GM13977 (cell line): Measurements from ENCODE around the gene BCL2L12.

Experiments
- DNase-seq: peaks from one replicate; pipeline ENCODE4 v3.0.0; 2012; ENCODE audit warnings: low spot score
- in situ Hi-C: fragments of 300-500 bp; cut with MboI; formaldehyde crosslinking; loops from one replicate; pipeline ENCODE4 v1.12.0; 2022; ENCODE audit warnings: low sequenced_read_pairs, low pct_unique_long_range_greater_than_20kb, mixed read lengths, inconsistent platforms; ENCODE audit not compliant: unreplicated experiment
- TF ChIP-seq, protein P1 (sequence below): IDR thresholded peaks from 2 replicates; pipeline ENCODE4 v1.5.1; 2012; ENCODE audit warnings: mild to moderate bottlenecking, control low read depth; ENCODE audit not compliant: insufficient read depth; ENCODE audit errors: extremely low read depth, missing control alignments

Gene BCL2L12

DNA sequence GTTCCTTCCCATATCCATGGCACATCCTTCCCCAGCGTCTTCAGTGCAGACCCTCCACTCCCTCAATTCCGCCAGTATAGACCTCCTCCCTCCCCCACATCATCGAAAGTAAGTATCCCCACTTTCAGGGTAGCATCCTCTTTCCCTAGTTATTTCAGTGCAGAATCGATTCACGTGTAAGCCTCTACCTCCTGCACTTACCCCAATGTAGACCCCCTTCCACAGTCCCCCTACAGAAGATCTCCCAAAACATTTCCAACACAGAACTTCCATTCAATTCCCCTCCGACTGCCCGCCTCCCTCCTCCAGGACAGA lies 740 bp upstream of the BCL2L12 start:
- in situ Hi-C loops: no loop called here
- TF ChIP-seq, protein P1, sequence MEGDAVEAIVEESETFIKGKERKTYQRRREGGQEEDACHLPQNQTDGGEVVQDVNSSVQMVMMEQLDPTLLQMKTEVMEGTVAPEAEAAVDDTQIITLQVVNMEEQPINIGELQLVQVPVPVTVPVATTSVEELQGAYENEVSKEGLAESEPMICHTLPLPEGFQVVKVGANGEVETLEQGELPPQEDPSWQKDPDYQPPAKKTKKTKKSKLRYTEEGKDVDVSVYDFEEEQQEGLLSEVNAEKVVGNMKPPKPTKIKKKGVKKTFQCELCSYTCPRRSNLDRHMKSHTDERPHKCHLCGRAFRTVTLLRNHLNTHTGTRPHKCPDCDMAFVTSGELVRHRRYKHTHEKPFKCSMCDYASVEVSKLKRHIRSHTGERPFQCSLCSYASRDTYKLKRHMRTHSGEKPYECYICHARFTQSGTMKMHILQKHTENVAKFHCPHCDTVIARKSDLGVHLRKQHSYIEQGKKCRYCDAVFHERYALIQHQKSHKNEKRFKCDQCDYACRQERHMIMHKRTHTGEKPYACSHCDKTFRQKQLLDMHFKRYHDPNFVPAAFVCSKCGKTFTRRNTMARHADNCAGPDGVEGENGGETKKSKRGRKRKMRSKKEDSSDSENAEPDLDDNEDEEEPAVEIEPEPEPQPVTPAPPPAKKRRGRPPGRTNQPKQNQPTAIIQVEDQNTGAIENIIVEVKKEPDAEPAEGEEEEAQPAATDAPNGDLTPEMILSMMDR: no peak

DNA sequence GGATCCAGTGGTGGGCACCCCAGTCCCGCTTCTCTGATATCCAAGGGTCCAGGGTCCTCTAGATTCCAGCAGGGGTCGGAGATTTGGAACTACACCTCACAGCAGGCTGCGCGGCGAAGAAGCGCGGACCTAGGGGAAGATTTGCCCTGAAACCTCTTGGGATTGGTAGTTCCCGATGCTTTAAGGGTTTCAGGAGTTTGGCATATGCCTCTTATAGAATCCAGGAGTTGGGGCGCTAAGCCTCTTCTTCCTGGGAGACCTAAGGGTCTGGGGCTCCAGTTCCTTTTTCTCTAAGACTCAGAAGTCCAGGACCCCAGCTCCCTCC lies 349 bp downstream of the BCL2L12 start:
- no peak for DNase-seq
- in situ Hi-C loops: no loop called here
- TF ChIP-seq, protein P1: no peak

More for the DNA sequence above, 740 bp upstream of the BCL2L12 start:
- no peak for DNase-seq

DNA sequence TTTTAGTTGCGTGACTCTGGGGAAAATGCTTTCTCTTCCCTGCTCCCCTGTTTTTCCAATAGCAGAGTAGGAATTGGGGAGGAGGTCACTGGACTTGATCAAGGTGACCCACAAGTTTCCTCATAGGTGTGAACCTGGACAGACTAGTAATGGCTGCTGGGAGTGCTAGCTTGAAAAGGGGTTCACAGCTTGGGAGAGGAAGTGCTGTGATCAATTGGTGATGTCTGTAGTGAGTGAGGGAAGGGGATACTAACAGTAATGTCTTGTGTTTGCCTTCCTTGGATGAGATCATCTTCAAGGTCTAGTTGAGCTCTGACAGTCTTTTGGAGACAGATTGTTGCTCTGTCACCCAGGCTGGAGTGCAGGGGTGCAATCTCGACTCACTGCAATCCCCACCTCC lies 1.7 kb downstream of the BCL2L12 start:
- in situ Hi-C loops: no loop called here
- TF ChIP-seq, protein P1: no peak
- DNase-seq: no peak

DNA sequence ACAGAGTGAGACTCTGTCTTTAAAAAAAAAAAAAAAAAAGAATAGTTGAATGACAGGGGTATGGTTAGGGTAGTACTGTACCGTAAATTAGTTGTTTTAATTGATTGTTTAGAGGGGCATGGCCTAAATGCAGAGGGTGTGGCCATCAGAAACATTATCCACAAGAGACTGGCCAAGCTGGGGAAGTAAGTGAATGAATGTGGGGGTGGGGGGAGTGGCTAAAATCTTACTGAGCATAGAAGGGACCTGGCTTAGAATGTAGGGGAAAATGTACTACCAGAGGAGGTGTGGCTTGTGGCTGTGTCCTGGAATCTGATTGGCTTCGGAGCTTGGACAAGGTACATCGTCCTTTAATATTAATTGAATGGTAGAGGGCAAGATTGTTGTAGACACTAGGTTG lies 3.8 kb downstream of the BCL2L12 start:
- in situ Hi-C loops: no loop called here
- TF ChIP-seq, protein P1: no peak
- no peak for DNase-seq

DNA sequence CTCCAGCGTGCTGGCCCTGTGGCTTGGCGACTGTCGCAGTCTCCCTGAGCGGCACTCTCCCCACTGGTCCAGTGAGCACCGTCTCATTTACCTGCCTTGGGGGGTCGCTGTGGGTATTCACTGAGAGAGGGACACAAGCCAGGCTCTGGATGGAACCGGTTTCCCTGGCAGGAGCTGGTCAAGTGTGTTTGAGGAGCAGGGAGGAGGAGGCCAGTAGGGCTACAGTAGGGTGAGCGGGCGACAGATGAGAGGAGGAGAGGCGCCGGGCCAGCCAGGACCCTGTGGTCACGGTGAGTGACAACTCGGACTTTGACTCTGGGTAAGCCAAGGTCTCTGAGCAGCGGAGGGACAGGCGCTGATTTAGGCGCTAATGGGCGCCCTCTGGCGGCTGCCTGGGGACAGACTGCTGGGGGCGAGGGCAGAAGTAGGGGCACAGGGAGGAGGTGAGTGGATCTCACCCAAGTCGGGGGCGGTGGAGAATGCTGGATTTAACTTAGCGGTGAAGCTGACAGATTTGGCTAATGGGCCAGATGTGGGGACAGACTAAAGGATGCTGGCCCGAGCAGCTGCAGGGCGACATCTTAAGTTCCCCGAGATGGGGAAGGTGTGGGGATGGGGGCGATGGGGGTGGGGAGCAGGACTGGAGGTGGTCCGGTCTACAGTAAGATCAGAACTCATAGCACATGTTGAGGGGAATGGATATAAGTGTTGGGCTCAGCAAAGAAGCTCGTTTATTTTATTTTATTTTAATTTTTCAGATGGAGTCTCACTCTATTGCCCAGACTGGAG lies 6.6 kb downstream of the BCL2L12 start:
- TF ChIP-seq, protein P1: peak; percentile 96
- in situ Hi-C loops: no loop called here

DNA sequence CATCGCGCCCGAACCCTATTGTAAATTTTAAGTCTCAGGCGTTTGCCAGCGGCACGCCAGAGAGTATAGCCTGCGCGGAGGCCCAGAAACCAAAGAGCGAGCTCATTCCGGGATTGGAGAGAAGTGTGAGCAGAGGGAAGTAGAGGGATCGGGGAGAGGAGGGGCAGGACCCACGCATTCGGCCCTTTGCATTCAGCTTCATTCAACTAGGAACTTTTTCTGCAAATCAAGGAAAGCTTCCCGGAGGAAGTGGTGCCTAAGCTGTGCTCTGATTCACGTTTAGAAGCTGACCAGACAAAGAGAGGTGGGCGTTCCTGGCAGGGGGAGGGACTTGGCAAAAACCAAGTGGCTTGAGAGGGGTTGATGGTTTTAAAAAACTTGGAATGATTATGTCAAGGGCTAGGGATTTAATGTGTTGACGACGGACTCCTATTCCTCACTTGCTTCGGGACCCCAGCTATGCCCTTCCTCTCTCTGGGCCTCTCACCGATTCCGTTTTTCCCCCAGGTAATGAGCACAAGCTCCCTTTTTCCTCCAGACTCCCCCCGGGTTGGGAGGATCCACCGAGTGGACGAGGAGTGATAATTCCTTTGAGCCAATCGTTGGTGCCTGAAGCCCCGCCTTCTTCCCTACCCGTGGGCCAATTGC lies 10.5 kb downstream of the BCL2L12 start:
- TF ChIP-seq, protein P1: no peak
- peak; percentile 84 for DNase-seq
- in situ Hi-C loops: no loop called here

More for the DNA sequence above, 6.6 kb downstream of the BCL2L12 start:
- peak; percentile 91 for DNase-seq
